Muscle layer of colon (tissue), 2 donors: ENCODE data around the gene AGXT.

Source experiments
- H3K27ac ChIP-seq: one replicate; pipeline ENCODE4 v1.7.0; 2013; ENCODE audit warnings: low read depth, mild to moderate bottlenecking, low read length, moderate library complexity
- H3K27me3 ChIP-seq, 2 donors: one replicate each; pipeline ENCODE4 v1.7.0; 2013; ENCODE audit warnings: low read length in 2 of 2, mild to moderate bottlenecking in 2 of 2; ENCODE audit not compliant: insufficient read depth in 2 of 2, control insufficient read depth in 1 of 2
- H3K36me3 ChIP-seq: one replicate; pipeline ENCODE4 v1.7.0; 2013; ENCODE audit warnings: mild to moderate bottlenecking, low read length; ENCODE audit not compliant: insufficient read depth
- H3K4me1 ChIP-seq: one replicate; pipeline ENCODE4 v1.7.0; 2013; ENCODE audit warnings: mild to moderate bottlenecking, low read length; ENCODE audit not compliant: insufficient read depth
- H3K4me3 ChIP-seq, 2 donors: one replicate each; pipeline ENCODE4 v1.7.0; 2013; ENCODE audit warnings: low read length in 2 of 2, low read depth in 1 of 2, mild to moderate bottlenecking in 1 of 2, moderate library complexity in 1 of 2
- H3K9ac ChIP-seq: one replicate; pipeline ENCODE4 v1.7.0; 2013; ENCODE audit warnings: low read length
- H3K9me3 ChIP-seq: one replicate; pipeline ENCODE4 v1.7.0; 2013; ENCODE audit warnings: mild to moderate bottlenecking, low read length
- donor health status: abdominal sarcoma.
- donor health status: Adenocarcinoma of cecum.

The AGXT gene

DNA sequence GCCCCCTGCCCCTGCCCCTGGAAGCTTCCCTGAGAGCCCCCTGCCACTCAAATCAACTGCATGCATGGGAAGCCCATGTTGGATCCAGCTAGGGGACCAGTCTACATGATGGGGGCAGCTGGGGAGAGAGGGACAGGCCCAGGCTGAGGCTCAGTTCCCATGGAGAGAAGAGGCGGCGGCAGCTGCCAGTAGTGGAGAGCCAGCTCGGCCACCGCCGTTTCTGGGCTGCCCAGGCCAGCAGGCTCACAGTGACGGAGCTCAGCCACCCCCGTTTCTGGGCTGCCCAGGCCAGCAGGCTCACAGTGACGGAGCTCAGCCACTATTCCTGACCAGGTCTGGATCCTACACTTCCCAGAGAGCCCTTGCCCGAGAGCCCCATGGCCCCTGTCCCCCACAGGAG lies 23.7 kb downstream of the AGXT start:
- no peaks in the 10 kb centered on the region for H3K9me3 ChIP-seq
- no peaks in the 10 kb centered on the region for H3K4me1 ChIP-seq
- H3K9ac ChIP-seq = no peak overlapping the region
- no peak overlapping the region for H3K27ac ChIP-seq
- no peak overlapping the region for H3K4me3 ChIP-seq
- H3K36me3 ChIP-seq = no peaks in the 10 kb centered on the region
- H3K27me3 ChIP-seq = no peaks in the 10 kb centered on the region

DNA sequence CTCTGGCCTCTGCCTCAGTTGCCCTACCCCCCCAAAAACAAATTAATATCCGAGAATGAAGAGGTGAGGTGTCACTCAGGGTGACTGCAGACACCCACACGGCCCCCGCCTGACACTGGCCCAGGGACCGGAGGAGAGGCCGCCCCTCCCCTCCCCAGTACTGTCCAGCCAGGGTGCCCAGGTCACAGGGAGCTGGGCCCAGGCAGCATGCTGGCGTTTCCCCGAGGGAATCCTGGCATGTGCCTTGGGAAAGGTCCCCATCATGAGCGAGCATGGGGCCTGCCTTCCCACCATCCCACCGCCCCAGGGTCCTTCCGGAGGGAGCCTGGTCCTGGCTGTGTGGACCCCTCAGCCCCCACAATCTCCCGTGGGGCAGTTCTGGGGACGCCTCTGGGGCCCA lies 24.3 kb downstream of the AGXT start:
- Histone ChIP-seq H3K4me1 (no peaks in the 10 kb centered on the region), H3K4me3 (no peak overlapping the region), H3K27me3 (no peaks in the 10 kb centered on the region), H3K9me3 (no peaks in the 10 kb centered on the region), H3K9ac (no peak overlapping the region), H3K27ac (no peak overlapping the region), H3K36me3 (no peaks in the 10 kb centered on the region)

DNA sequence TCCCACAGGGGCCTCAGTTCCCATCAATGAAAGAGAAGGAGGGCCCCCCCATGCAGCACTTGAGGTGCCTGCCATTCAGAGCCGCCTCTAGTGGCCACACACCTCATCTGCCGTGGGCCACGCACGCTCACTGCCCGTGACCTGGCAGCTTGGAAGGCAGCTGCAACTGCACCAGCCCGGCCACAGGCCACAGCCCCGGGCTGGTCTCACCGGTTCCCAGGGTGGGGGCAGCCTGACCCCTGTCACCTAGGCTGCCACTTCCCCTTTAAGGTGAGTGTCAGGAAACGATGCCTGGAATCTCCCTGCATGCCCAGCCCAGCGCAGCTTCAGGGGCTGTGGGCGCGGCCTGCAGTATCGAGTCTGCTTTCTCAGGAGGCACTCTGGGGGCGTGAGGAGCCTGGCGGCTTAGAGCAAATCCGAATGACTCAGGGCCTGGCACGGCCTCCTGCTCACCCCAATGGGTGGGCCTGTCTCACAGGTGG lies 24.8 kb downstream of the AGXT start:
- H3K36me3 ChIP-seq = no peaks in the 10 kb centered on the region
- no peaks in the 10 kb centered on the region for H3K4me1 ChIP-seq
- H3K27ac ChIP-seq = no peak overlapping the region
- no peaks in the 10 kb centered on the region for H3K9me3 ChIP-seq
- H3K27me3 ChIP-seq = no peaks in the 10 kb centered on the region
- no peak overlapping the region for H3K4me3 ChIP-seq
- no peak overlapping the region for H3K9ac ChIP-seq

- no peak overlapping the region for H3K9ac ChIP-seq
- H3K36me3 ChIP-seq = no peaks in the 10 kb centered on the region
- H3K9me3 ChIP-seq = no peaks in the 10 kb centered on the region
- no peak overlapping the region for H3K27ac ChIP-seq
- H3K27me3 ChIP-seq = no peaks in the 10 kb centered on the region
- H3K4me3 ChIP-seq = no peak overlapping the region
- H3K4me1 ChIP-seq = no peaks in the 10 kb centered on the region
Observed at GRCh38 chr2:240894006-240894405, 25.4 kb downstream of the AGXT start.

DNA sequence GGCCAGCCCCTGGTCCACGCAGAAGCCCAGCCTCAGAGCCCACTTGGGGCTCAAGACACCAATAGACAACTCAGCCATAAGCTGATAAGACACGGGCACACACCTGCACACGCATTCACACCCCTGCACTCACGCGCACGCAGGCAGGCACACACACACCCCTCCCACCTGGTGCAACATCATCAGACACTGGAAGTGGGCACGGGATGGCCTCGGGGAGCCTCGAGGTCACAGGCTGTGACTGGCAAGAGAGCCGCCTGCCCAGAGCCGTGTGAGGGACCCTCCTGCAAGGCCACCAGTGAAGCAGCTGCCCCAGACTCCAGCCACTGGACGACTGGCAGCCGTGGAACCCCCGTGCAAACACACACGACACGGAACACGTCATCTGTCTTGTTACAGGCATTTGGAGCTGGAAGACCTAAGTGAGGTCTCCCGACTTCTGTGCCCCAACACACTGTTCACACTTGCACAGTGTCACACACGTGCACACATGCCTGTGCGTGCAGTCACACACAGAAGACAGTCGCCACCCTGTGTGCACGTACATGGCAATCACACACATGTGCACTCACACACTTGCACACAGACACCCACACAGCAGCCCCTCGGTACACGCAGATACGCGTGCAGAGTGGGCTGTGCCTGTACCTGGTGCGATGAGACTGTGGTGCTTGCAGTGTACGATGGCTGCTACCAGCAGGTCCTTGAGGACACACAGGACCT lies 26.4 kb downstream of the AGXT start:
- no peaks in the 10 kb centered on the region for H3K4me1 ChIP-seq

DNA sequence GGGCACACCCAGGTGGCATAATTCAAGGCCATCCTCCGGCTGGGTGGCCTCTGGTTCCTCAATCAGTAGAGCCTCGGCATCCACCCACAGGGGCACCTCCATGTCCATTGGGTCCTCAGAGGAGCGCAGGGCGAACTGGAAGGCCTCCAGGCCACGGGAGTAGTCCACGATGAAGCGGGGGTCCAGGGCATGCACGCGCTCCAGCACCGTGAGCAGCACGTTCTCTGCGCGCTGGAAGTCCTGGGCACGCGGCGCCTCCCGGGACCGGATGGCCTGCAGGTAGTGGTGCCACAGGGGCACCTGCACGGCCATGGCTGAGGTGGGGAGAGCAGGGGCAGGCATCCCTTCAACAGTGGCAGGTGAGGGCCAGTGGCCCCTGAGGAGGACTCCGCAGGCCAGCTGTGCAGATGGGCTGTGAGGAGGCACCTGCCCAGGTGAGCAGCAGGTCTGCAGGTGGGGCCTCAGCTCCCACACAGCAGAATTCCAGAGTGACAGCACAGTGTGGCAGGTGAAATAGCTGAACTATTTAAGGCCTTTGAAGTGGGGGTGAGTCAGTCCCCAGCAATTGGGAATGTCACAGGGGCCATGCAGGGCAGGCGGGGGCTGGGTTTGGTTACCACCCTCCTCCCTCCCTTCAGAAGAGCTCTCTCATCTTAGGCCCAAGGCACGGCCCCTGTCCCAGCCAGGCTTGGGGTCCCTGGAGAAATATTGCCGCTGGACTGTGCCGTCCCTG lies 27.2 kb downstream of the AGXT start, which contains the start of gene MAB21L4:
Gene MAB21L4 (minus strand): TSS at position 501 of the 733 bp plus-strand sequence. CDS start 159 bp downstream, at position 342.
- Histone ChIP-seq H3K27ac (no peak within 1 kb of the TSS), H3K4me3 (no peak within 1 kb of the TSS), H3K36me3 (no peaks in the 10 kb centered on the region), H3K27me3 (no peaks in the 10 kb centered on the region), H3K9ac (no peak within 1 kb of the TSS), H3K4me1 (no peaks in the 10 kb centered on the region), H3K9me3 (no peaks in the 10 kb centered on the region)

More for the DNA sequence above, 26.4 kb downstream of the AGXT start:
- Histone ChIP-seq H3K9me3 (no peaks in the 10 kb centered on the region), H3K36me3 (no peaks in the 10 kb centered on the region), H3K27ac (no peak overlapping the region), H3K27me3 (no peaks in the 10 kb centered on the region), H3K9ac (no peak overlapping the region), H3K4me3 (no peak overlapping the region)

- Histone ChIP-seq H3K27ac (no peak overlapping the region), H3K4me1 (no peaks in the 10 kb centered on the region), H3K9me3 (no peaks in the 10 kb centered on the region), H3K9ac (no peak overlapping the region), H3K4me3 (no peak overlapping the region), H3K36me3 (no peaks in the 10 kb centered on the region), H3K27me3 (no peaks in the 10 kb centered on the region)
Observed at GRCh38 chr2:240896394-240896793, 27.8 kb downstream of the AGXT start.

DNA sequence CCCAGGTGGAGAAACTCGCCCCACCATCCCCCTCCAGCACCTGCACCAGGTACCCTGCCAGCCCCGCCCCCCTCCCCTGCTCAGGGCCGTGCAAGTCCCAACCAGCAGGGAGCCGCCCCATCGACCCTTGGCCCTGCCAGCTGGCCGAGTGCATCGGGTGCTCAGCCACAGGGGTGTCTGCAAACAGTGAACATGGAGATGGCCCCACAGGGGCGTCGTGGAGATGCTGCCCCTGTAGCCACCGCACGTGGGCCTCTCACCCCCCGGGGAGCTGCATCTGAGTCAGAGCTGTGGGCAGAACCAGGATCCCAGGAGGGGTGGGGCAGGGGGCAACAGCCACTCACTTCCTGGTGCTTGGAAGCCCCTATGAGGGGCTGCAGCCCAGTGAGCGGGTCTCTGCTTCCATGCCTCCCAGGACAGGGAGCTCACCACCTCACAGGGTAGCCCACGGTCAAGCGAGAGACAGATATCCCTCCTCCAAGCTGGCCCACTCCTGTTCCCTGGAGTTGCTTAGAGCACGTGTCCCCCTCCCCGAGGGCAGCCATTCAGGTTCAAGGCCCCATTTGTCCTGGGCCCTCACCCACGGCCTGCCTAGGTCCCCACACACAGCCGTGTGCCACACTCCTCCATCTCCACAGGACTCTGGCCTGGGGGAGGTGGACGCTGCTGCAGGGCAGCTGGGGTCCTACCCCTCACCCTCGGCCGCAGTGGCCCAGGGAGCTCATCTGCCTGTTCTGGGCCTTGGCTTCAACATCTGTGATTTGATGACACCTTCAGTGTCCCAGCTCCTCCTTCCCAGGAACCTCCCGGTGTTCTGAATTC lies 28.5 kb downstream of the AGXT start:
- H3K9ac ChIP-seq = no peak overlapping the region
- H3K36me3 ChIP-seq = no peaks in the 10 kb centered on the region
- H3K4me3 ChIP-seq = no peak overlapping the region
- H3K9me3 ChIP-seq = no peaks in the 10 kb centered on the region
- no peak overlapping the region for H3K27ac ChIP-seq
- peaks cover 0 to 4% of the 10 kb centered on the region in 2 donors for H3K27me3 ChIP-seq
- H3K4me1 ChIP-seq = no peaks in the 10 kb centered on the region

- no peak overlapping the region for H3K27ac ChIP-seq
- no peak overlapping the region for H3K4me3 ChIP-seq
- no peaks in the 10 kb centered on the region for H3K36me3 ChIP-seq
- H3K9ac ChIP-seq = no peak overlapping the region
- H3K9me3 ChIP-seq = no peaks in the 10 kb centered on the region
- H3K27me3 ChIP-seq = peaks cover 0 to 4% of the 10 kb centered on the region in 2 donors
- H3K4me1 ChIP-seq = no peaks in the 10 kb centered on the region
Observed at GRCh38 chr2:240898108-240898730, 29.6 kb downstream of the AGXT start.

- Histone ChIP-seq H3K9ac (no peak overlapping the region), H3K4me3 (no peak overlapping the region), H3K27ac (no peak overlapping the region), H3K27me3 (peaks cover 0 to 4% of the 10 kb centered on the region in 2 donors), H3K36me3 (no peaks in the 10 kb centered on the region), H3K9me3 (no peaks in the 10 kb centered on the region), H3K4me1 (no peaks in the 10 kb centered on the region)
Observed at GRCh38 chr2:240898731-240899467, 30.3 kb downstream of the AGXT start.
